22Rv1 (cell line): ENCODE data around the gene CMA1.

ENCODE experiments used
- ZFX ChIP-seq: fragments of 450-650 bp; IDR thresholded peaks from 2 replicates; pipeline ENCODE4 v1.6.1; 2017; ENCODE audit warnings: antibody characterized with exemption, borderline replicate concordance
- TF ChIP-seq, protein P1 (sequence below): fragments of 450-650 bp; IDR thresholded peaks from 2 replicates; pipeline ENCODE4 v1.5.1; 2017; ENCODE audit warnings: mild to moderate bottlenecking

DNA sequence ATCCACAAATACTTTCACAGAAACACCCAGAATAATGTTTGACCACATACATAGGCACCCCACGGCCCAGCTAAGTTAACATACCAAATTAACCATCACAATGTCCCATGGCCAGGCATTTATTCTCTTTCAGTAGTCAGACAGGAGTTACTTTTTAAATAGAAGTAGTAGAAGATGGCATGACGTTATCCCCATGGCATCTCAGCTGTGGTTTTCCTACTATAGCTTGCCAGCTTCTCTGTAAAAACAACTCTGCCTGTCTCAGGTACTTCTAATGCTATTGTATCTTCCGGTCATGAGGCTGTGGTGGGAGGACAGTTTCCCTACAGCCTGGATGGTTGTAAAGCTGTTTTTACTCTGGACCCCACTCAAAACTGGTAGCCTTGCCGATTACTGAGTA lies 48.7 kb upstream of the CMA1 start:
- TF ChIP-seq, protein P1, sequence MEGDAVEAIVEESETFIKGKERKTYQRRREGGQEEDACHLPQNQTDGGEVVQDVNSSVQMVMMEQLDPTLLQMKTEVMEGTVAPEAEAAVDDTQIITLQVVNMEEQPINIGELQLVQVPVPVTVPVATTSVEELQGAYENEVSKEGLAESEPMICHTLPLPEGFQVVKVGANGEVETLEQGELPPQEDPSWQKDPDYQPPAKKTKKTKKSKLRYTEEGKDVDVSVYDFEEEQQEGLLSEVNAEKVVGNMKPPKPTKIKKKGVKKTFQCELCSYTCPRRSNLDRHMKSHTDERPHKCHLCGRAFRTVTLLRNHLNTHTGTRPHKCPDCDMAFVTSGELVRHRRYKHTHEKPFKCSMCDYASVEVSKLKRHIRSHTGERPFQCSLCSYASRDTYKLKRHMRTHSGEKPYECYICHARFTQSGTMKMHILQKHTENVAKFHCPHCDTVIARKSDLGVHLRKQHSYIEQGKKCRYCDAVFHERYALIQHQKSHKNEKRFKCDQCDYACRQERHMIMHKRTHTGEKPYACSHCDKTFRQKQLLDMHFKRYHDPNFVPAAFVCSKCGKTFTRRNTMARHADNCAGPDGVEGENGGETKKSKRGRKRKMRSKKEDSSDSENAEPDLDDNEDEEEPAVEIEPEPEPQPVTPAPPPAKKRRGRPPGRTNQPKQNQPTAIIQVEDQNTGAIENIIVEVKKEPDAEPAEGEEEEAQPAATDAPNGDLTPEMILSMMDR: no peak
- TF ChIP-seq ZFX: no peak
